Rectal smooth muscle tissue (tissue), 1 donor: ENCODE measurements around the gene EPHB3.
"Not testable (repeated sequence)": the region's sequence is repeated elsewhere in the genome, so short reads cannot be mapped to it uniquely, and the experiment has no call there.

Source experiments
- H3K27ac ChIP-seq: one replicate; pipeline ENCODE4 v1.7.0; 2013; ENCODE audit warnings: low read depth, low read length, inconsistent platforms
- H3K27me3 ChIP-seq: one replicate; pipeline ENCODE4 v1.7.0; 2013; ENCODE audit warnings: low read length; ENCODE audit not compliant: control insufficient read depth, insufficient read depth
- H3K36me3 ChIP-seq: one replicate; pipeline ENCODE4 v1.7.0; 2013; ENCODE audit warnings: low read length; ENCODE audit not compliant: control insufficient read depth, insufficient read depth
- H3K4me1 ChIP-seq: one replicate; pipeline ENCODE4 v1.7.0; 2013; ENCODE audit warnings: low read length; ENCODE audit not compliant: control insufficient read depth, insufficient read depth
- H3K4me3 ChIP-seq: one replicate; pipeline ENCODE4 v1.7.0; 2013; ENCODE audit warnings: low read length
- H3K9ac ChIP-seq: one replicate; pipeline ENCODE4 v1.7.0; 2013; ENCODE audit warnings: low read length

The EPHB3 gene

DNA sequence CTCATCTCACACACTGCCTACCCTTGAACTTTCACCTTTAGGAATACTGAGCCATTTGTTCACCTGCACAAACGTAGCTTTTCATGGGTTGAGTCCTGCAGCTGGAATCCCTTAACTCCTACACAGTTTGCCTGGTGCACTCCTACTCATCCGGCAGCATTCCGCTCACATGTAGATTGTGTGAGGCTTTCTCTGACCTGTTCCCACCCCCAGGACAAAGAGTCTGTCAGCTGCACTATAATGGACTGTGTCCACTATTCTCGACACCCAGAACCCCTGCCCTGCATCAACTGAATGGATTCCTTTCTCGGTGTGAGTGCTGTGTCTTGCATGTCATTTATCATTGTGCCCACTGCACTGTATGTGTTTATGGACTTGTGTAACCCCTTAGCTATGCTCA, 54.9 kb downstream of the EPHB3 start:
- H3K27me3 ChIP-seq: no peaks in the 10 kb centered on the region
- H3K36me3 ChIP-seq: no peaks in the 10 kb centered on the region
- no peak overlapping the region for H3K9ac ChIP-seq
- no peak overlapping the region for H3K4me3 ChIP-seq
- no peak overlapping the region for H3K27ac ChIP-seq
- peaks cover 8% of the 10 kb centered on the region for H3K4me1 ChIP-seq

DNA sequence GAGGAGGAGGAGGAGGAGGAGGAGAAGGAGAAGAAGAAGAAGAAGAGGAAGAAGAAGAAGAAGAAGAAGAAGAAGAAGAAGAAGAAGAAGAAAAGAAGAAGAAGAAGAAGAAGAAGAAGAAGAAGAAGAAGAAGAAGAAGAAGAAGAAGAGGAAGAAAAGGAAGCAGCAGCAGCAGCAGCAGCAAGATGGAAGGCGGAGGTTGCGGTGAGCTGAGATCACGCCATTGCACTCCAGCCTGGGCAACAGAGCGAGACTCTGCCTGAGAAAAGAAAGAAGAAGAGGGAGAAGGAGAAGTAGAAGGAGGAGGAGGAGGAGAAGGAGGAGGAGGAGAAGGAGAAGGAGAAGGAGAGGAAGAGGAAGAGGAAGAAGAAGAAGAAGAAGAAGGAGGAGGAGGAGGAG, 55.7 kb downstream of the EPHB3 start:
- not testable (repeated sequence) for H3K4me3 ChIP-seq, H3K36me3 ChIP-seq, H3K9ac ChIP-seq, H3K4me1 ChIP-seq, H3K27ac ChIP-seq, H3K27me3 ChIP-seq

DNA sequence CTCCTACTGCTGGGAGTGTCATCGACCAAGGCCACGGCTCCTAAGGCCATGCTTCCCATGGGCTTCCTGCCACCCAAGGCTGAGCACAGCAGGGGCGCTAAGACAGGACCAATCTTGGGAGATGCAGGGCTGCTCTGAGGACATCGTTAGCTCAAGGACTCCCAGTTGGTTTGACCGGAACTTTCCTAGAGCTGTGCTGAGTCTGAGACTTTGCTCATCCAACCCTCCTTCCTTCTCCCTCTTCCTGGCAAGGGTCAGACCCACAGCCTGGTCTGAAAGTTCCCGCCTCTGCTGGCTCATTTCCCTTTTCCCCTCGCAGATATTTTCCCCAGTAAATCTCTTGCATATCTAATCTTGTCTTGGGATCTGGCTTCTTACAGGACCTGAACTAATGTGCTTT, 57.2 kb downstream of the EPHB3 start:
- no peaks in the 10 kb centered on the region for H3K36me3 ChIP-seq
- no peak overlapping the region for H3K9ac ChIP-seq
- no peak overlapping the region for H3K4me3 ChIP-seq
- H3K27me3 ChIP-seq: no peaks in the 10 kb centered on the region
- H3K27ac ChIP-seq: no peak overlapping the region
- peaks cover 8% of the 10 kb centered on the region for H3K4me1 ChIP-seq

DNA sequence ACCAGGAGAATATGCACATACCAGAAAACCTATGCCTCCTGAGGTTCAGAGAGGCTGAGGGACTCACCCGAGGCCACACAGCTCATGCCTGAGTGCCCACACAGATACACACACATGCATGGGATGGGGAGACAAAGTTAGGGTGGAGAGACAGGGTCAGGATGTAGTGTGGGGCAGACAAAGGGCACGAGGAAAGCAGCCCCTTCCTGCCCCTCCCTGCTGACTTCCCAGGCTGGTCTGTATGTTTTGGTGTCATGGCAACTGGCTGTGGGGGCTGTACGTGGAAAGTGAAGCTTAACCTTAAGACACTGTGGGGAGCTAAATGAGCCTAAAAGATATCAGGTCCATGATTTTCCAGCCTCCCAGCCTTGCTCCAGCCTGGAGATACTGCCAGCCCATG, 57.8 kb downstream of the EPHB3 start:
- no peak overlapping the region for H3K27ac ChIP-seq
- H3K4me1 ChIP-seq: peaks cover 8% of the 10 kb centered on the region
- H3K4me3 ChIP-seq: no peak overlapping the region

DNA sequence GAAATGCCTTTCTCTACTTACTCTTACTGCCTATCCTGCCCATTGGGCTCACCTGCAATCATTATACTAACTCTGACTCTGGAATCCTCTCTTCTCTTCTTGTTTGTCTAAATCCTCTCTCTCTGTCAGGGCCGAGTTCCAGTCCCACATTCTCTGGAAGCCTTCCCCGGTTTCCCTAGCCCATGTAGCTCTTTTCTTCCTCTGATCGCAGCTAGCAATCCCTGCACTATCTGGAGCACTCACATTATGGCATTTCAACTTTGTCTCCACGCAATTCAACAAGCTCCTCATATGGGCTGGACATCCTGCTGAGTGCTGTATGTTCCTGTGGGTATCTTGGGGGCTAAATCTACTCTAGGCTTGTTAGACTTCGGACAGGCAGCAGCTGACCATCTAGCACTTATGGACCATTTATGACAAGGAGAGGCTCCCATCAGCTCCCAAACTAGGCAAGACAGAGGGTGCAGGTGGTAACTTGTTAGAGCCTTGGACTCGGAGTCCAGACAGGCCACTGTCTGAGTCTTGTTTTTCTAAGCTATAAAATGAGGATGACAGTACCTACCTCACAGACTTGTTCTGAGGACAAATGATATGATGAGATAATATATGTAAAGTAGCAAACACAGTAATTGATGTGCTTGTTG, 58.3 kb downstream of the EPHB3 start:
- Histone ChIP-seq H3K4me1 (peaks cover 8% of the 10 kb centered on the region), H3K27ac (no peak overlapping the region), H3K36me3 (no peaks in the 10 kb centered on the region), H3K9ac (no peak overlapping the region), H3K4me3 (no peak overlapping the region), H3K27me3 (no peaks in the 10 kb centered on the region)

More for the DNA sequence above, 57.8 kb downstream of the EPHB3 start:
- H3K36me3 ChIP-seq: no peaks in the 10 kb centered on the region
- no peak overlapping the region for H3K9ac ChIP-seq
- H3K27me3 ChIP-seq: no peaks in the 10 kb centered on the region

DNA sequence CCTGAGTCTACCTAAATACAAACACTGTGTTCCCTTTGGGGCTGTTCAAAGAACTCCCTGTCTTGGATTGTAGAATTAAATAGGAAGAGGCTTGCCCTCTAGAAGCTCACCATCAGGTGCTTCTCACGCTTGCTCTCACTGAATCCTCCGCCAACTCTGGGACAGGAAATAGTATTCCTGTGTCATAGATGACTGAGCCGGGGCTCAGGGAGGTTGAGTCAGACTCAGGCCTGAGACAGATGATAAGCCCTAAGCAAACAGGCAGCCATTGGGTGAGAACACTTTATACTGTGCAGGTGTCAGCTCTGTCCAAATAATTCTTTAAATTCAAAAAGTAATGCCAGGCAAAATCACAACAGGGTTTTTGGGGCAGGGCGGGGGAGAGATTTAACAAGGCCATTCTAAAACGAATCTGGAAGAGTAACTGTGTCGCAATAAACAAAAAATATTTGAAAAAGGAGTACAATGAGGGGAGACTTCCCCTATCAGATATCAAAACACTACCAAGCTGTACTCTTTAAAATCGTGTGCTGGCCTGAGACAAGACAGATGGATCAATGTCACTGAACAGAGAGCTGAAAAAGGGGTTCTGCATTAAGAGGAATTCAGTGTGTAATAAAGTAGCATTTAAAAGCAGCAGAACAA, 59.0 kb downstream of the EPHB3 start:
- Histone ChIP-seq H3K4me3 (no peak overlapping the region), H3K36me3 (no peaks in the 10 kb centered on the region), H3K9ac (no peak overlapping the region), H3K4me1 (peaks cover 8% of the 10 kb centered on the region), H3K27me3 (no peaks in the 10 kb centered on the region), H3K27ac (no peak overlapping the region)

DNA sequence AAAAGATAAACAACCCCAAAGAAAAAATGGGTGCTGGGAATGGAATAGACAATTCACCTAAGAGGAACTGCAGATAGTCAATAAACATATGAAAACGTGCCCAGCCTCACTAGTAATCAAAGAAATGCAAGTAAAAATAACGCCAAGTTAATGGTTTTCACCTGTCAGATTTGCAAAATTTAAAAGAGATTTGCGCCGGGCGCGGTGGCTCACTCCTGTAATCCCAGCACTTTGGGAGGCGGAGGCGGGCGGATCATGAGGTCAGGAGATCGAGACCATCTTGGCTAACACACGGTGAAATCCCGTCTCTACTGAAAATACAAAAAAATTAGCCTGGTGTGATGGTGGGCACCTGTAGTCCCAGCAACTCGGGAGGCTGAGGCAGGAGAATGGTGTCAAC, 60.6 kb downstream of the EPHB3 start:
- not testable (repeated sequence) for H3K4me3 ChIP-seq, H3K27ac ChIP-seq, H3K4me1 ChIP-seq, H3K9ac ChIP-seq, H3K27me3 ChIP-seq, H3K36me3 ChIP-seq

DNA sequence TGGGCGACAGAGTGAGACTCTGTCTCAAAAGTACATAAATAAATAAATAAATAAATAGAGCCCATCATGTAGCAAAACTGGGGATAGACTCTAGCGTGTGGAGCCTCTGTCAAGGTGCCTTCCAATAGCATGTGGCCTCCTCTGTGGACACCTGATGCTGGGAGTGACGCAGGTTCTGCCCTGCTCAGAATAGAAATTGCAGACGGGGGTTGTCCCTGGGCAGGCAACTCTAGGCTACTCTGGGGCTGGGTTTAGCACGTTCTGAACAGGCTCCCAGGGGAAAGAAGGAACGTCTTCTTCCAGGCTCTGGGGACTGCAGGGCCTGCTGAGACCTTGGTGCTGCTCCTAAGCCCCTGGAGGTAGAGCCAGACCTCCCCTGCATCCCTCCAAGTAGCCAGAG, 65.3 kb downstream of the EPHB3 start:
- Histone ChIP-seq H3K4me3 (no peak overlapping the region), H3K27ac (no peak overlapping the region), H3K36me3 (no peaks in the 10 kb centered on the region), H3K27me3 (no peaks in the 10 kb centered on the region), H3K9ac (no peak overlapping the region), H3K4me1 (no peaks in the 10 kb centered on the region)

DNA sequence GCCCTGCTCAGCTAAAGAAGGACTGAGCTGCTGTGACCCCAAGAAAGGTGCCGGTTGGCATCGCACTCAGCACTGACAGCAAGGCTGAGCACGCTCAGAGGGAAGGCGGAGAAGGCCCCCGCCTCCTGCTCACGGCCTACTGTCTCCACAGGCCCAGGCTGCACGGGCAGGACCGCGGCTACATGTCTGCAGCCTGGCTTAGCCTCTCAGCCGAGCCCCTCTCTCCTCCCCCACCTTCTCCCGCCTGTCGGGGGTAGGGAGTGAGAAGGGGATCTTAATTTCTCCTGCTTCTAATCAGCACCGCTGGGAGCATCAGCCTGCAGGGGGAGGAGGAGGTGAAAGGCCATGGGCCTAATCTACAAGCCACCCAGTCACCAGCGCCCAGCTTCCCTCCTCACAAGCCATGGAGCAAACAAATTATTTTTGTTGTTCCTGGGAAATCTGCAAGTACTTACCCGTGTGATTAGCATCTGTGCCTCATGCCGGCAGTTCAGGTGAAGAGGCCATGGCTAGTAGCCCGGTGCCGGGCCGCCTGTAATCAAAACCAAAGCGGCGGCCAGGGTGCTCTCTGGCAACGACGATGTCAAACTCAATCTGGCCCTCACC, 68.1 kb downstream of the EPHB3 start:
- Histone ChIP-seq H3K4me1 (no peaks in the 10 kb centered on the region), H3K9ac (no peak overlapping the region), H3K27ac (no peak overlapping the region), H3K27me3 (no peaks in the 10 kb centered on the region), H3K36me3 (no peaks in the 10 kb centered on the region), H3K4me3 (no peak overlapping the region)

DNA sequence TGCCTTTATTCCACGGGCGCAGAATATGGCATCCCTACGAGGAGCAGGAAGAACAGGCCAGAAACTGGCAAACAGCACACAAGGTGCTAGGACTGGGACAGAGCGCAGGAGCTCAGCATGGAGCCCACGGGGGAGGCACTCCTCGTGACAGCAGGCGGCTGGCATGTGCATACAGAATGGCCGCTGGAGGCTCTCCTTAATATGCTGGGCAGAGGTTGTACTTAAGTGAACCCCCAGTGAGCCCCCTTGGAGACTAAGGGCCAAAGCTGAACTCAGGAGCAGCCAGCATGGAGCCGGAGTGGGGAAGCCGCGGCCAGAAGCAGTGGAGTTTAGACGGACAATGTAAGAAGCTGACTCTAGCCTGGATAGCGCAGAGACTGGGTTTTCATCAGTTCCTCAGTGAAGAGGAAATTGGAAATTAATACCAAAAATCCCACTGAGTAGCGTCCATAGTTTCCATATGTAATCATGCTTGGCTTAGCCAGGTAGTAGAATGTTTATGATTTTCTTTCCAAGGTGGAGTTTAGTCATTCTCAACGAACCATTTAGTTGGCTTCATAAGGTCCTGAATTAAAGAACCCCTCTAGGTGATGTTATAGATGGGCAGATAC, 69.4 kb downstream of the EPHB3 start:
- H3K4me1 ChIP-seq: no peaks in the 10 kb centered on the region
- H3K9ac ChIP-seq: no peak overlapping the region
- no peak overlapping the region for H3K4me3 ChIP-seq
- H3K27ac ChIP-seq: no peak overlapping the region
- no peaks in the 10 kb centered on the region for H3K27me3 ChIP-seq
- no peaks in the 10 kb centered on the region for H3K36me3 ChIP-seq

DNA sequence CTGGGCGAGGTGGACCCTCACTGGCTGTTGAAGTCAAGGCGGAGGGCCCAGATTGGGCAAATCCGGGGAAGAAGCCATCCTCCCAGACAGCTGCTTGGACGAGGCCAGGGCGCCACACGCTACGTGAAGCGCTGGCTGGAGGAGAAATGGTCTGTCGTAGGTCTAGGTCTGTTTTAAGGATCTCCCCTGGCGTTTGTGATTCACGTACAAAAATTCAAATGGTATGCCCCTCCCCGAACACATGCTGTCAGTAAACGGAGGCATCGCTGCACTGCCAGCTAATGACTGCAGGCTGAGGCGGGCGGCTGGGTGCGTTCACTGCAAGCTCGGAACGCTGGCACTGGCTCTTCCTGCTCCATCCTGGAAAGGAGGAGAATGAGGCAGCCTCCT, 69.9 kb downstream of the EPHB3 start:
- H3K4me1 ChIP-seq: no peaks in the 10 kb centered on the region
- H3K27me3 ChIP-seq: no peaks in the 10 kb centered on the region
- H3K27ac ChIP-seq: no peak overlapping the region
- no peak overlapping the region for H3K4me3 ChIP-seq
- H3K9ac ChIP-seq: no peak overlapping the region
- H3K36me3 ChIP-seq: no peaks in the 10 kb centered on the region
